Right lobe of liver (tissue), 6 donors: ENCODE measurements around the gene EFCAB14. TPM values are rescaled to one million over a fixed set of nuclear protein-coding genes. Genes with fewer than 3 reads are reported as not detected.

Experiments
- ATAC-seq, 4 donors: fragments of 200-7000 bp; cut with Tn5 transposase; one replicate each; pipeline ENCODE4 v1.9.1; 2020; ENCODE audit warnings: mild to moderate bottlenecking in 4 of 4, moderate library complexity in 4 of 4
- DNase-seq, 3 donors: peaks; one replicate each; pipeline ENCODE4 v3.0.0-alpha.2; 2020
- H3K27ac ChIP-seq, 3 donors: fragments of 200-600 bp; one replicate each; pipeline ENCODE4 v1.8.0; 2022
- H3K27me3 ChIP-seq, 2 donors: fragments of 200-600 bp; one replicate each; pipeline ENCODE4 v1.8.0; 2022
- H3K36me3 ChIP-seq, 4 donors: fragments of 200-600 bp; sonication (generic) in 1 of 4; one replicate each; pipeline versions ENCODE4 v1.5.1 to v1.8.0; 2017 to 2022; ENCODE audit warnings: control low read depth in 1 of 4
- H3K4me1 ChIP-seq, 4 donors: fragments of 200-600 bp; sonication (generic) in 1 of 4; one replicate each; pipeline versions ENCODE4 v1.5.1 to v1.8.0; 2017 to 2022; ENCODE audit warnings: control low read depth in 1 of 4
- H3K4me3 ChIP-seq, 3 donors: fragments of 200-600 bp; one replicate each; pipeline ENCODE4 v1.8.0; 2022
- H3K9me3 ChIP-seq, 4 donors: fragments of 200-600 bp; sonication (generic) in 1 of 4; one replicate each; pipeline versions ENCODE4 v1.5.1 to v1.8.0; 2017 to 2022; ENCODE audit warnings: control low read depth in 1 of 4
- CTCF ChIP-seq, 4 donors: fragments of 200-600 bp in 3 of 4; fragments of 450-650 bp in 1 of 4; IDR thresholded peaks; one replicate each; pipeline versions ENCODE4 v1.5.1 to v1.8.0; 2016 to 2022; ENCODE audit warnings: antibody characterized with exemption in 4 of 4, mild to moderate bottlenecking in 2 of 4
- POLR2A ChIP-seq: fragments of 450-650 bp; IDR thresholded peaks from one replicate; pipeline ENCODE4 v1.6.1; 2017; ENCODE audit warnings: antibody characterized with exemption, mild to moderate bottlenecking
- WGBS: methylation state at CpG from one replicate; pipeline ENCODE4 v1.1.6; 2018; ENCODE audit warnings: low coverage, low lambda C conversion rate; ENCODE audit not compliant: insufficient coverage; ENCODE audit errors: missing lambda C conversion rate; 5-methylcytosine and 5-hydroxymethylcytosine counted together
- intact Hi-C, 2 donors: fragments of 100-400 bp; cut with DNase I; formaldehyde crosslinking; loops; one replicate each; pipeline versions ENCODE4 v1.11.2 to v1.14.1; 2022
- total RNA-seq, 6 experiments: library from RNA; depleted of rRNA in 2 of 6; stranded (reverse); fragments of >200 nt in 2 of 6; fragmentation: NEBNext Ultra II Directional in 3 of 6; extraction: Animal tissue kit (Norgen Biotek cat#: 25700) in 3 of 6; gene quantifications; one replicate each; pipeline versions ENCODE4 v1.1.0 to v1.2.4, GENCODE V29; 2016 to 2023
- donor health status: DM: no; HTN: yes; CAD: no.
- donor health status: DM: no; HTN: no; CAD: no.
- donor health status: DM: no; HTN: no; CAD: no.
- donor health status: DM: no; HTN: yes; CAD: no.
- donor health status: DM: no; HTN: yes; CAD: no.

The EFCAB14 gene
- total RNA-seq, 6 experiments from 2014 or later = 41.5 to 56.9 (median 43.5) TPM

- DNase-seq = no peak
- H3K9me3 ChIP-seq = no peaks in the 10 kb centered on the region
- H3K4me3 ChIP-seq = no peak overlapping the region
- WGBS = 100% methylated on average over 2 of the region's 2 CpGs
- H3K4me1 ChIP-seq = no peaks in the 10 kb centered on the region
- peaks cover 0 to 26% (median 17%) of the 10 kb centered on the region in 4 donors for H3K36me3 ChIP-seq
- no peaks in the 10 kb centered on the region for H3K27me3 ChIP-seq
- intact Hi-C loops = no loop called here
- H3K27ac ChIP-seq = no peak overlapping the region
- no peak for ATAC-seq
- TF ChIP-seq CTCF (IDR thresholded peaks at IDR 0.05) = no peak
- TF ChIP-seq POLR2A = no peak
Observed at GRCh38 chr1:46635205-46635604, 83.7 kb downstream of the EFCAB14 start.

GRCh38 chr1:46630719-46631118 is 88.2 kb downstream of the EFCAB14 start:
- Histone ChIP-seq H3K4me1 (no peaks in the 10 kb centered on the region), H3K27ac (no peak overlapping the region), H3K27me3 (no peaks in the 10 kb centered on the region), H3K4me3 (no peak overlapping the region), H3K9me3 (no peaks in the 10 kb centered on the region), H3K36me3 (peaks cover 0 to 20% (median 14%) of the 10 kb centered on the region in 4 donors)
- WGBS = 95% methylated on average over 2 of the region's 2 CpGs
- TF ChIP-seq CTCF (IDR thresholded peaks at IDR 0.05) = no peak
- TF ChIP-seq POLR2A = no peak
- ATAC-seq = no peak
- no peak for DNase-seq
- intact Hi-C loops = no loop called here

Other genes starting within 250 kb of the EFCAB14 start
- gene DMBX1, start 229.3 kb downstream of the EFCAB14 start, total RNA-seq = not detected
- not detected for gene KNCN, start 167.5 kb downstream of the EFCAB14 start, total RNA-seq
- gene MKNK1, start 114.8 kb downstream of the EFCAB14 start, total RNA-seq = 10 to 100 TPM; 17.5 to 27.2 (median 20.8) TPM
- 1 to 10 TPM; 2.6 to 6.3 (median 5.7) TPM for gene MOB3C, start 102.3 kb downstream of the EFCAB14 start, total RNA-seq
- 10 to 100 TPM; 34.9 to 57.1 (median 42.1) TPM for gene ATPAF1, start 50.8 kb downstream of the EFCAB14 start, total RNA-seq
- not detected for gene TEX38, start 47.3 kb downstream of the EFCAB14 start, total RNA-seq
- gene CYP4B1, start 79.9 kb upstream of the EFCAB14 start, total RNA-seq = under 1 TPM in 1 of 6 experiments, not detected in 5; 0.62 TPM
- gene CYP4A11, start 222.4 kb upstream of the EFCAB14 start, total RNA-seq = 100 to 1,000 TPM; 176 to 676 (median 297) TPM